Ascending aorta (tissue), 2 donors: ENCODE results near the gene PDE7B. TPM values are rescaled to one million over a fixed set of nuclear protein-coding genes. Genes with fewer than 3 reads are reported as not detected.

Experiments
- DNase-seq, 2 donors: peaks; one replicate each; pipeline ENCODE4 v3.0.0-alpha.2; 2019; ENCODE audit warnings: low spot score in 2 of 2
- H3K27ac ChIP-seq, 2 donors: fragments of 200-600 bp; sonication (generic); one replicate each; pipeline ENCODE4 v1.5.1; 2016 to 2017; ENCODE audit warnings: mild to moderate bottlenecking in 1 of 2
- H3K27me3 ChIP-seq: fragments of 200-600 bp; sonication (generic); one replicate; pipeline ENCODE4 v1.5.1; 2017
- H3K36me3 ChIP-seq, 2 donors: fragments of 200-600 bp; sonication (generic); one replicate each; pipeline ENCODE4 v1.5.1; 2016
- H3K4me1 ChIP-seq, 2 donors: fragments of 200-600 bp; sonication (generic); one replicate each; pipeline ENCODE4 v1.5.1; 2016 to 2017; ENCODE audit warnings: mild to moderate bottlenecking in 1 of 2
- H3K4me3 ChIP-seq, 2 donors: fragments of 200-600 bp; sonication (generic); one replicate each; pipeline ENCODE4 v1.5.1; 2016 to 2017; ENCODE audit warnings: mild to moderate bottlenecking in 1 of 2
- H3K9me3 ChIP-seq, 2 donors: fragments of 200-600 bp; sonication (generic); one replicate each; pipeline ENCODE4 v1.5.1; 2016
- intact Hi-C: fragments of 100-400 bp; cut with DNase I; formaldehyde crosslinking; loops from one replicate; pipeline ENCODE4 v1.15.1; 2023
- total RNA-seq: library from RNA; depleted of rRNA; stranded (reverse); fragments of >200 nt; gene quantifications from one replicate; pipeline ENCODE4 v1.1.0, GENCODE V29; 2016
- TF ChIP-seq, protein P1 (sequence below), 3 experiments: fragments of 200-600 bp in 2 of 3; fragments of 450-650 bp in 1 of 3; sonication (generic) in 2 of 3; IDR thresholded peaks; one replicate each; pipeline ENCODE4 v1.5.1; 2016 to 2019; ENCODE audit warnings: antibody characterized with exemption in 3 of 3, mild to moderate bottlenecking in 1 of 3, moderate library complexity in 1 of 3

Gene PDE7B
- total RNA-seq, 1 donor from 2014 or later: 6.0 TPM

DNA sequence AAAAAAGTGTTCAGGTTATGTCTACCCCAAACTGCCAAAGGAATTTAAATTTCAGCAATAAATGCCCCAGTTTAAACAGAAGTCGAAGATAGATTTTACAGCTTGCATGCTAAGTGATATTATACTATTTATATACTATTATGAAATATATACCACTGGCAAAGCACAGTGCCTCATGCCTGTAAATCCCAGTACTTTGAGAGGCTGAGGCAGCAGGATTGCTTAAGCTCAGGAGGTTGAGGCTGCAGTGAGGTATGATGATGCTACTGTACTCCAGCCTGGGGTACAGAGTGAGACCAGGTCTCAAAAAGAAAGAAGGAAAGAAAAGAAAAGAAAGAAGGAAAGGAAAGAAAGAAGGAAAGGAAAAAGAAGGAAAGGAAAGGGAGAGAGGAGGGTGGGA is 296.6 kb downstream of the PDE7B start:
- TF ChIP-seq, protein P1, sequence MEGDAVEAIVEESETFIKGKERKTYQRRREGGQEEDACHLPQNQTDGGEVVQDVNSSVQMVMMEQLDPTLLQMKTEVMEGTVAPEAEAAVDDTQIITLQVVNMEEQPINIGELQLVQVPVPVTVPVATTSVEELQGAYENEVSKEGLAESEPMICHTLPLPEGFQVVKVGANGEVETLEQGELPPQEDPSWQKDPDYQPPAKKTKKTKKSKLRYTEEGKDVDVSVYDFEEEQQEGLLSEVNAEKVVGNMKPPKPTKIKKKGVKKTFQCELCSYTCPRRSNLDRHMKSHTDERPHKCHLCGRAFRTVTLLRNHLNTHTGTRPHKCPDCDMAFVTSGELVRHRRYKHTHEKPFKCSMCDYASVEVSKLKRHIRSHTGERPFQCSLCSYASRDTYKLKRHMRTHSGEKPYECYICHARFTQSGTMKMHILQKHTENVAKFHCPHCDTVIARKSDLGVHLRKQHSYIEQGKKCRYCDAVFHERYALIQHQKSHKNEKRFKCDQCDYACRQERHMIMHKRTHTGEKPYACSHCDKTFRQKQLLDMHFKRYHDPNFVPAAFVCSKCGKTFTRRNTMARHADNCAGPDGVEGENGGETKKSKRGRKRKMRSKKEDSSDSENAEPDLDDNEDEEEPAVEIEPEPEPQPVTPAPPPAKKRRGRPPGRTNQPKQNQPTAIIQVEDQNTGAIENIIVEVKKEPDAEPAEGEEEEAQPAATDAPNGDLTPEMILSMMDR (IDR thresholded peaks at IDR 0.05): no peak
- Histone ChIP-seq H3K4me1 (no peaks in the 10 kb centered on the region), H3K4me3 (no peak overlapping the region), H3K27me3 (no peaks in the 10 kb centered on the region), H3K36me3 (no peaks in the 10 kb centered on the region), H3K27ac (no peak overlapping the region), H3K9me3 (no peaks in the 10 kb centered on the region)
- no peak for DNase-seq
- intact Hi-C loops: no loop called here

DNA sequence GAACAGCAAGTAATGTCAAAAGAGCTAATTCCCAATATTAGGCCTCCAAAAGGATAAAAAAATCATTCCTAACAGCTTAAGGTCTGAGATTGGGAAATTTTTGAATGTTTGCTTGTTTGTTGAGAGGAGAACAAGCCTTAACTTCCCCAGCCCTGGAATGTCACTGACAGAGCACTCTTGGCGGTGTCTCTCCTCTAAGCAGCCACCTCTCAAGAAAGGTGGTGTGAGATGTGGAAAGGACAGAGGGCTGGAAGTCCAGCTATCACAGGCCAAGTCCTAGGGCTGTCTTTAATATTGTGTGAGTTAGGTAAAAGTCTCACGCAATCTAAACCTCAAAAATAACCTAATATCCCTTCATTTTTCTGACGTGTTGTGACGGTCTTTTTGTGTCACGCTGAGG is 297.0 kb downstream of the PDE7B start:
- Histone ChIP-seq H3K27ac (no peak overlapping the region), H3K27me3 (no peaks in the 10 kb centered on the region), H3K4me1 (no peaks in the 10 kb centered on the region), H3K4me3 (no peak overlapping the region), H3K9me3 (no peaks in the 10 kb centered on the region), H3K36me3 (no peaks in the 10 kb centered on the region)
- intact Hi-C loops: no loop called here
- TF ChIP-seq, protein P1 (IDR thresholded peaks at IDR 0.05): no peak
- DNase-seq: no peak

DNA sequence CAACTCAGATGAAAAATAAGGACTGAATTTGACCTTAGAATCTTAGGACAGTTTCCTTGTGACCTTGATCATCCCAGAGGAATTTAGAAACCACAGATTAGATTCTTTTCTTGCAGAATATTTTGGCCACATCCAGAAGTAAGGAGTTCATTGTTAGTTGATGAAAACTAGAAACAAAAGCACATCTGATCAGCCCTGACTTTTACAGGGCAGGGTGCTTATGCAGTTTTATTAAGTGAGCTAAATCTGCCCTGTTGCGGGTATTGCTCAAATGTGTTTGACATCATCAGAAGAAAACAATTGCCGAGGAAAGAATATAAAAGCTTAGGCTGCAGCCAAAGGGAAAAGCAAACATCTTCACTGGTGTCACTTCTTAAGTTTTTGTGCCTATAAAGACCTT is 297.8 kb downstream of the PDE7B start:
- TF ChIP-seq, protein P1 (IDR thresholded peaks at IDR 0.05): no peak
- no peak overlapping the region for H3K27ac ChIP-seq
- H3K27me3 ChIP-seq: no peaks in the 10 kb centered on the region
- no peaks in the 10 kb centered on the region for H3K36me3 ChIP-seq
- no peaks in the 10 kb centered on the region for H3K9me3 ChIP-seq
- intact Hi-C loops: no loop called here
- H3K4me1 ChIP-seq: no peaks in the 10 kb centered on the region
- no peak for DNase-seq
- no peak overlapping the region for H3K4me3 ChIP-seq

DNA sequence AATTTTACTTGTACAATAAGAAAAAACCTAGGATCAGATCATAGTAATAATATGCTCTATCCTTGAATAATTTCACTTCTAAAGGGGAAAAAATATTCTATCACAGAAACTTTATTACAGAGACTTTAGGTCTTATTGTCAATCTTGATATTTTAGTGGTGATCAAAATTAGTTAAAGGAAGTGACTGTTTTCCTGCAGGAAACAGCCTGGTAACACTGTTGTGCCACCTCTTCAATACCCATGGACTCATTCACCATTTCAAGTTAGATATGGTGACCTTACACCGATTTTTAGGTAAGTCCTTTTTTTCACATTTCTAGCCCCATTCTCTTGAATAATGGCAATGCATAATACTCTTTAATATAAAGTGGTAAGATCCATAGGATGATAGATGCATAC is 299.5 kb downstream of the PDE7B start:
- H3K27me3 ChIP-seq: no peaks in the 10 kb centered on the region
- no peak overlapping the region for H3K4me3 ChIP-seq
- no peak overlapping the region for H3K27ac ChIP-seq
- H3K9me3 ChIP-seq: no peaks in the 10 kb centered on the region
- TF ChIP-seq, protein P1 (IDR thresholded peaks at IDR 0.05): no peak
- no peaks in the 10 kb centered on the region for H3K36me3 ChIP-seq
- no peaks in the 10 kb centered on the region for H3K4me1 ChIP-seq
- no peak for DNase-seq
- intact Hi-C loops: no loop called here

GRCh38 chr6:136153707-136154375 is 302.3 kb downstream of the PDE7B start:
- Histone ChIP-seq H3K9me3 (no peaks in the 10 kb centered on the region), H3K36me3 (no peaks in the 10 kb centered on the region), H3K27ac (no peak overlapping the region), H3K4me3 (no peak overlapping the region), H3K27me3 (no peaks in the 10 kb centered on the region), H3K4me1 (no peaks in the 10 kb centered on the region)
- intact Hi-C loops: no loop called here
- TF ChIP-seq, protein P1 (IDR thresholded peaks at IDR 0.05): no peak
- no peak for DNase-seq

DNA sequence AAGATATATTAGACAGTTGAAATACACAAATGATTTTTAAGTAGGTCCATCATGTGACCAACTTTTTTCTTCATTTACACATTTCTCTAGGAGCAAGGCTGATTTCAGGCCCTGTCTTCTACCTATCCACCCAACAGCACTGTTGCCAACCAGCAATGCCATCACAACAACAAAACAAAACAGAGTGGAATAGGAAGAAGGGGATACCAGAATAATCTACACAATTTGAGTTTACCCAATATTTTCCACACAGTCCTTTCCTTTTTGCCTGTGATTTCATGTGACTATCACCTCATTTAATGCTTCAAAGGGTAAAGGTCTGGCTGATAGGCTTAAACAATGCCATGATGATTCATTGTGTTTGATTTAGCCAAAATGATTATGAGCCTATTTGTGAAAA is 303.7 kb downstream of the PDE7B start:
- no peak for DNase-seq
- Histone ChIP-seq H3K27ac (no peak overlapping the region), H3K27me3 (no peaks in the 10 kb centered on the region), H3K4me3 (no peak overlapping the region), H3K9me3 (no peaks in the 10 kb centered on the region), H3K36me3 (no peaks in the 10 kb centered on the region), H3K4me1 (no peaks in the 10 kb centered on the region)
- intact Hi-C loops: no loop called here
- TF ChIP-seq, protein P1 (IDR thresholded peaks at IDR 0.05): no peak
